GDM1 (cell line): Measurements from ENCODE around the gene FAM13B.
"Not testable (repeated sequence)": the region's sequence is repeated elsewhere in the genome, so short reads cannot be mapped to it uniquely, and the experiment has no call there.

Experiments used
- DNase-seq: peaks from one replicate; lab custom pipeline; 2025; lab: John Stamatoyannopoulos, UW

Gene FAM13B

DNA sequence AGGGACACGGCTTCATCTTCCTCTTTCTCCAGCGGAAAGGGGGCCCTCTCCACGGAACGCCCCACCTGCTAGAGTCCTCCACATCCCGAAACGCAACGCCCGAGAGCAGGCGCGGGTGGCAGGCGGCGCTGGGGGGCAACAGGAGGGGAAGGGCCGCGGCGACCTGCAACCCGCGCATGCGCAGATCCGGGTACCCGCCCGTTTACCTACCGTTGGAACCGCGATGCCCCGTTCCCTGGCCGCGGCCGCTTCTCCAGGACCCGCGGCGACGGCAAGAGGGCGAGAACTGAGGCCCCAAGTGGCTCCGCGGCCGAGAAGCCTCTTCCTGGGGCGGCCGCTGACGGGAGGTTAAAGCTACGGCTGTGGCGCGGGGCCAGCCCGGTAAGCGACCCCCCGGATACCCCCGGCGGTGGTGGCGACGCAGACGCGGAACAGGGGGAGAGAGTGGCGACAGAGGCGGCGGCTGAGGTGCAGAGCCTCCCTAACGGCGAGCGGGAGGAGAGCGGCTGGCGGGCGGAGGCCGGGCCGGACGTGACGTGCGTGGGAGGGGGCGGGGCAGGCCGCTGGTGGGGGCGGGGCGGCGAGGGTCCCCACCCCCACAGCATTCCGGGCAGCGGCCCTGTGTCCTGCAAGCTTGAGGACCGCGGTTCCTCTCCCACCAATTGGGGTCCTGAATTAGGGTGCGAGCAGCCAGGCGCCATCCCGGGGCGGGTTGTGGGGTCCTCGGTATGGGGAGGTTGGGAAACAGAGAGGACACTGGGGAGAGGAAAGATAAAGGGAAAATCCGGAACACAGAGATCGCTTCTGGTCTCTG is at the start of gene FAM13B:
Gene FAM13B, minus strand, starts transcription at position 508 of the 814 bp plus-strand sequence. CDS start 13,968 bp downstream, outside the sequence.
- DNase-seq, result peak; percentile 82

DNA sequence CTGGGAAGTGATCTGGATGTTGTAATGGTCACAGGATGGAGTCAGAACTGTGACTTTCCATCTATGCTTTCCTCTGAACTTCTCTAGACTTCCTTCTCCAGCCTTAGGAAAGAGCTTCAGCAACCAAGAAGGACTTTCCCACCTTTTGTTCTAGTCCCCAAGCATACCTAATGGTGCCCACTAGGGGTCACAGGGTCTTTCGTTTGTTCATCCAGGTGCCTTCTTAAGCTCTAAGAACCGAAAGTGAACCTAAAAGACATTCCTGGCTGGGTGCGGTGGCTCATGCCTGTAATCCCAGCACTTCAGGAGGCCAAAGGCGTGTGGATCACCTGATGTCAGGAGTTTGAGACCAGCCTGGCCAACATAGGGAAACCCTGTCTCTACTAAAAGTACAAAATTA is 49.2 kb upstream of the FAM13B start:
- DNase-seq, result no peak

DNA sequence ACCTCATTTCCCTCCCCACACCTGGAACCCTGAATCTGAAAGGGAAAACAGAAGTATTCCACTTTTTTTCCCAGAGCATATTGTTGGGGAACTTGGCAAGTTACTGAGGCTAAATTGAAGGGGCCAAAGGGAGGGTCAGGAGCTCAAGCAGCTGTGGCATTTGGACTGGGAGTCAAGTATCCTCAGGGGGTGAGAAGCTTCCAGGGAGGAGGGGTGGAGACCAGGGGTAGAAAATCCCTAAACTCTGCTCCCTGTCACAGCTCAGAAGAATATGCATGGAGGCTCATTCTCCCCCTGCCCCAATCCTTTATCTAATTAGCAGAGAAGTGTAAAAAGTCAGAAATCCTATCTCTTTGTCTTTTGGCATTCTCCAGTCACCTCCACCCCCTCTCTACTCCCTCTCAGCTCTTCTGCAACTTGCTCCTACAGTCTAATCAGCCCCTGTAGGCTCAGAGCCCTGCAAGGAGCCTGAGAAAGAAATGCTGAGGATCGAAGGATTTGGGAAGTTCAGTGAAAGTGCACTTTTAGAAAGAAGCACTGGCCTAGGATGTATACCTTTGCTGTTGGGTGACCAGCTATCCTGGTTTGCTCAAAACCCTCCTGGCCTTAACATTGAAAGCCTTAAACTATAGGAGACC is 45.2 kb upstream of the FAM13B start:
- DNase-seq, result no peak

DNA sequence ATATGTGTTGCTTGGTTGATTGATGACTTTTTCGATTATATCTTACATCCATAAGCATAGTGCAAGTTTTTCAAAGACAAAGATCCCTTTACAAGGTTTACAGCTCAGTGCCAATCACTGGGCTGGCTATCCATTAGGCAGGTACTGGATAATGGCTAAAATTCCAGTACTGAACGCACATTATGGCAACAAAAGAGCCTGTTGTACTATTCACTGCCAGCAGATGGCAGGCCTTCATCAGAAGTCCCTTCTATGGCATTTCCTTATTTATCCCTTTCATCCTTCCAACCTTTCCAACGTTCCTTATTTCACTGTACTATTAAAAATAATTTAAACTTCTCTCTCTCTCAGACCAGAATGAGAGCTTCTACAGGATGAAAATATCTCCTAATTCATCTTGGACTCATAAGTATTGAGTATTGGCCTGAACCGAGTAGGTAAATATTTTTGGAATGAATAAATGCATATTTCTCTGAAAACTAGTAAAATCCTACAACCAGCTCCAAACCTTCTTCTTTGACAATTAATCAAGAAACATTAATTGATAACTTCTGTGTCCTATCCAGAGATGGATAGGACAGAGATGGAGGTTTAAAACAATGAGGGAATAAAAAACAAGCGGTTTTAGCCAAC is 44.3 kb upstream of the FAM13B start:
- DNase-seq, result no peak

DNA sequence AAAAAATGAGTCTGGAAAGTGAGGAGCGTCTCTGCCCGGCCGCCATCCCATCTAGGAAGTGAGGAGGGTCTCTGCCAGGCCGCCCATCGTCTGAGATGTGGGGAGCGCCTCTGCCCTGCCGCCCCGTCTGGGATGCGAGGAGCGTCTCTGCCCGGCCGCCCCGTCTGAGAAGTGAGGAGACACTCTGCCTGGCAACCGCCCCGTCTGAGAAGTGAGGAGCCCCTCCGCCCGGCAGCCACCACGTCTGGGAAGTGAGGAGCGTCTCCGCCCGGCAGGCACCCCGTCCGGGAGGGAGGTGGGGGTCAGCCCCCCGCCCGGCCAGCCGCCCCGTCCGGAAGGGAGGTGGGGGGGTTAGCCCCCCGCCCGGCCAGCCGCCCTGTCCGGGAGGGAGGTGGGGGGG is 37.1 kb upstream of the FAM13B start:
- DNase-seq, result not testable (repeated sequence)

DNA sequence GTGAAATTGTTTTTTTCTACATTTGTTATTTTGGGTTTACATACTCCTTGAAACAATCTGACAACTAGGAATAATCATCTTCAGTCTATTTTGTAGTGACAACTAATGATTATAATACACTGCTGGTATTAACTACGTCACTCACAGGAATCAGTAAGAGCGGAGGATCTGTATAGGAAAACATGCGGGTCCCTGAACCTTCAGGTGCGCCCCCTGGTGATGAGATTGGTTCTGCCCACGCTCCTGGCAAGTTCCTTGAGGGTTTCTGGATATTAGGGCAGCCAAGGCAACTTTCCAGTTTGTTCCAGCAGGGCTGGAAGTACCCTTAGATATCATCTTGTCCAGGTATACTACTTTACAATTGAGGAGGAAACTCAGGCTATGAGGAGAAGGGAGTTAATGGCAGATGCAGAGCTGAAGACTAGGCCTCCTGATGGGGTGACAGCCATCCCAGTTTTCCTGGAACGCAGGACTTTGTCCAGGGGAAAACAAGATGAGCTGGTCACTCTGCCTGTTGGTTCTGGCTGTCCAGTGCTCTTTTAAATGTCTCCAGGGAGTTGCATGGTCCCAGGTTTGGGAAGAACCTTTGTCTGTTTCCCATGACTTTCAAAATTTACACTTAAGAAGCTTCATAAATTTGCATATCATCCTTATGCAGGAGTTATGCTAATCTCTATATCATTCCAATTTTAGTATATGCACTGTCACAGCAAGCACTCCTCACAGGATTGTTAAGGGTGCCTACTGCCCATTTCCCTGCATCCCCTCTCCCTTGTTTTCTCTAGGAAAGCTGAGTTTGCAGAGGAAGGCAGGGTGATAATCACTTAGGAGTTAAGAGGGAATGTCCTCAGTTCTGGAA is 36.1 kb upstream of the FAM13B start:
- peak; percentile 44 for DNase-seq

DNA sequence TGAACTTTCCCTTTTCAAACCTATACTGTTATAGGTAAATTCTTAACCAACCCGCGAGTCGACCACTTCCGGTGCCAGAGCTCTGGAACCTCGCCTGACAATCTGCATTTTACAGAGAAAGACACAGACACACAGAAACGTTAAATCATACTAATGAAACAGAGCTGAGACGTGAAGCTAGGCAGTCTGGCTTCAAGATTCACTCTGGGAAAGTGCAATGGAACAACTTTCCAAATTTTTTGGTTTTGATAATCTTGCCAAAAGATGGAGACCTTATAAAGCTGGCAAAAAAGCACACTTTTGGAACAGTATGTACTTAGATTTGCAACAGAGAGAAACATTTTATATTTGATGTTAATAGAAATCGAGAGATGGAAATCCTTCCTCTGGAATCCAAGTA is 35.1 kb upstream of the FAM13B start:
- no peak for DNase-seq

DNA sequence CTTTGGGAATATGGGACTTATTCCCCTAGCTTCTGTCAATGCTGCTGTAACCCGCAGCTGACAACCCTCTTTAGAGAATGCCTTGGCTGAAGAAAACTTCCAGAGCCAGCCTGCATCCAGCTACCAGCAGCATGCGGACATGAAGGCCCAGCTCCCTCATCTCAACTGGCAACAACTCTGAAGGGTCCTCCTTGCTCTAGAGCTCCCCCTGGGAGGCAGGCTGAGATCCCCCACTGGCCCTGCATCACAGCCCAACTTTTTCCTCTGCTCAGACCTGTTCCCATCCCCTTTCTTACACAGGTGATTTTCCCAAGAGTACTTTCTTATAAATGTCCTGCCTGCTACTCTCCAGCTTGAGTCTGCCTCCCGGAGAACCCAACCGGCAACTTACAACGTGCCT is 32.2 kb upstream of the FAM13B start:
- no peak for DNase-seq

DNA sequence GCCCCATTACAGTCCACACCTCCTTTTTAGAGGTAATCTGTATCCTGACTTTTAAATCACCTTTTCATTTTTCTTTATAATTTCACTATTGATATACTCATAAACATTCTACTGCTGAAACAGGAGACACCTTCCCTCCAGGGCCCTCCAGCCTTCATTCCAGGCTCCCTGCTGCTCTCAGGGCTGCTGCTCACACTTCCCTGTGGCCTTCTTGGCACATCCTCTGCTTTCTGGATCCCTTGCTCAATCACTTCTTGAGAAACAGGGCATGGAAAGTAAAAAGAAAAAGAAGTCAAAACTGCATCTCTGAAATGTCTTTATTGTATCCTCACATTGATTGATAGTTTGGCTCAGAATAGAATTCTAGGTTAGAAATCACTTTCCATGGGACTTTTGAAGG is 31.6 kb upstream of the FAM13B start:
- no peak for DNase-seq

DNA sequence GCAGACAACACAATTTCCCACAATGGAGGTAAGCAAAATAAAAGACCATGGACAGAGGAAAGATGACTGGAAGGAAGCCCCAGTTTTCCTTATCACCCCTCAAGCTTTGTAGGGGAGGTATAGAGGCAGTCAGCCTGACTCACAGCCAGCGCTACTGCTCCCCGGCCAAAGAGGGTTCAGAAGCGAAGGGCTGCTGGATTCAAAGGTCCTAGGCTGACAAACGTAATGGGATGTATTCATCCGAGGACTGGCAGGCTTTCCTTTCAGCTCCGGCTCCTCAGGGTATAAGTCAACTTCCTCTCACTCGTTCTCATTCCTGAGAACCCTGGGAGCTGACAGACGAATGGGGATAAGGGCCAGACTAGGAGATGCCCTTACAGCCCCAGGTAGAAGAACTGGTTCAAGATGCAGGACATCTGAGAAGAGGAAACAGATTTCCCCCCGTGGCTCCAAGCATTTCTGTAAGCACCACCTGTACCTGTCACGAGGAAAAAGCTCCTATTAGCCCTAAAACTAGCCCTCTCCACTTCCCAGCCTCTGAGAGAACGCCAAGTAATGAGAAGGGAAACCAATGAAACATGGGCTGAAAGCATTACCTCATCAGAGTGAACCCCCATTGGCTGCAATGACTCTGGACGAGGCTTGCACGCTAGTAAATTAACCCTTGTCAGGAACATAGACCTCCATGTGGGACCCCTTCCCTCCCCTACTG is 22.1 kb upstream of the FAM13B start:
- no peak for DNase-seq

DNA sequence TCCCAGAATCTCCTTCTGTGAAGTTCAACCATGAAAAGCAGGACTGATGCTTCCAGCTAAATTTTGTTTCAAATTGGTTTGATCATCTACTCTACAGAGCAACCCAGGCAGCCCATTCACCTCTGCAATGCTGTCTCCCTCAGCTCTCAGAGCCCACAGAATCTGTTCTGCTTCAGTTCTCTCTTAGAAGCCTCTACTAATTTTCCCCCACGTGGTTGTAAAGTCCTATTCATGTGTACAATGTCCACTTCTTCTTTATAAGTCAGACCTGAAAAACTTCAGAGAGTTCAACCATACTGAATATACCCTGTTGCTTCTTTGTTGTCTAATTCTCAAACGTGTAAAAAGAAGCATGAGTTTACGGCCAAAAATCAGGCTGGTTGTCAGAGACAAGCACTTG is 21.3 kb upstream of the FAM13B start:
- DNase-seq, result no peak

DNA sequence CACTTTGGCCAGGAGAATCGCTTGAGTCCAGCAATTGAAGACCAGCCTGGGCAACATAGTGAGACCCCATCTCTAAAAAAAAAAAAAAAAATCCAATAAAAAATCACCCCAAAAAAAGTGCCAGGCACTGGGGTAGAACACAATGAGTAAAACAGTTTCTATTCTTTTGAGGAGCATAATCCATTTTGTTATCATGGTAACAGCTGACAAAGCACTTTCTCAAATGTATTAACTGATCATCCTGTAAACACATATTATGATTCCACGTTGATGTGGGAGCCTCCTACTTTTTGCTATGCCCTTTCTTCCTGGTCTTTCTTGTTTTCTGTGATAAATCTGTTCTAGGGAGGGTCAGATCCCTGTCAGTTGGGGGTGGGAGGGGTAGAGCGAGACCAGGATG is 20.7 kb upstream of the FAM13B start:
- no peak for DNase-seq

DNA sequence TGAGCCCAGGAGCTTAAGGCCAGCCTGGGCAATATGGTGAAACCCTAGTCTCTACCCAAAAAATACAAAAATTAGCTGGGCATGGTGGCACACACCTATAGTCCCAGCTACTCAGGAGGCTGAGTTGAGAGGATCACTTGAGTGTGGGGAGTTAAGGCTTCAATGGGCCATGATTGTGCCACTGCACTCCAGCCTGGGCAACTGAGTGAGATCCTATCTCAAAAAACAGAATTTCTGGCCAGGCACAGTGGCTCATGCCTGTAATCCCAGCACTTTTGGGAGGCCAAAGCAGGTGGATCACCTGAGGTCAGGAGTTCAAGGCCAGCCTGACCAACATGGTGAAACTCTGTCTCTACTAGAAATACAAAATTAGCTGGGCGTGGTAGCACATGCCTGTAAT is 19.8 kb upstream of the FAM13B start:
- not testable (repeated sequence) for DNase-seq

DNA sequence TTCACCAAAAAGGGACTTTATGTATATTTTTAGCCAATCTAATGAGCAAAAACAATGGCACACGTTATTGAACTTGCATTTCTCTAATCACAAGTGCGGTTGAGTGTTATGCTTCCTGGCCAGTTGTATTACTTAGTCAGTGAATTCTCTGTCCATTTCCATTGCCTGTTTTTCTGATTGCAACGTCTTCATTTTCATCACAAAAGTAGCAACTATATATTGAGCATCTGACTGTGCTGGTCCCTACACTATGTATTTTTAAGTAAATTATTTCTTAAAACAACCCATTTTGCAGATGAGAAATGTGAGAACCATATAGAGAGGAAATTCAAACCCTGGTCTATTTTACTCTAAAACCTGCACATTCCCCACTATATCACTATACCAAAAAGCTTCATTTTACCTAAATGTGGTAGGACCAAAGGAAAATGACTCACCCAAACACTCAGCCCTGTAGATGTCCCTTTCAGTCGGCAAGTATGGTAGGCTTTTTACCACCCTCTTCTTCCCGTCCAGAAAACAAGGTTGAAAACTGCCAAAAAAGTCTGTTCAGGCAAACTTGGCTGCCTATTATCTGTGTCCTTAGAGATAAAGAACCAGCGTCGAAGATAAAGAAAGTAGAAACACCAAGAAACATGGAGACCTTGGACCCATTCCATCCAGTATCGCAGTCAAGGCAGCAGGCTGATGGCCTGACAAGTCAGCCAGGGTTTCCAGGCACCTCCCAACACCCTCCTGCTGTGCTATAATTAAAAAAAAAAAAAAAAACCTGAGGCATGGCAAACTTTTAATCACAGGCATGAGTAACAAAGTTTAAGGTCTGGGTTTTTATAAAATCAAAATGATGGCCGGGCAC is 18.8 kb upstream of the FAM13B start:
- DNase-seq, result no peak

DNA sequence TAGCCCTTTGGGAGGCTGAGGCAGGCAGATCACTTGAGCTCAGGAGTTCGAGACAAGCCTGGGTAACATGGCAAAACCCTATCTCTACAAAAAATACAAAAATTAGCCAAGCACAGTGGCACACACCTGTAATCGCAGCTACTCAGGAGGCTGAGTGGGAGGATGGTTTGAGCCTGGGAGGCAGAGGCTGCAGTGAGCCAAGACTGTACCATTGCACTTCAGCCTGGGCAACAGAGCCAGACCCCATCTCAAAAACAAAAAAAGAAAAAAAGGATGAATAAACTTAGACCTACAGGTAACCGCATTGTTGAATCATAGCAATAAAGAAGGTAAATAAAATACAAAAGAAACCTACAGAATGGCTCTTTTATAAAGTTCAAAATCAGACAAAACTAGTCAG is 12.4 kb upstream of the FAM13B start:
- not testable (repeated sequence) for DNase-seq

DNA sequence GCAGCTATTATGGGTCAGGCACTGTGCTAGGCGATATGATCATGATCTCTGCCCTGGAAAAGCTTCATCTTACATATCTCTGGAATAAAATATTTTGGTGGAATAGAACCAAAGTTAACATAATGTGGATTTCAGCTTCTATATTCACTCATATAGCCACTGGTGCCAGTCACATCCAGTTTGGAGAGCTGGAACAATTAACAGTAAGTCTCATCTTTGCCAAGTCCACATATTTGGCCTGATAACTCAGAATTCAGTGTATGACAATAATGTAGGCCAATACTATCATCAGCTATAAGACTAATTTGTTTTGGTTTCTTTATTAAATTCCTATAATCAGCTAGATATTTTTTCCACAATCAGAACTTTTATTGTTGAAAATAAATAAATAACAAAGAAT is 5.9 kb upstream of the FAM13B start:
- no peak for DNase-seq

DNA sequence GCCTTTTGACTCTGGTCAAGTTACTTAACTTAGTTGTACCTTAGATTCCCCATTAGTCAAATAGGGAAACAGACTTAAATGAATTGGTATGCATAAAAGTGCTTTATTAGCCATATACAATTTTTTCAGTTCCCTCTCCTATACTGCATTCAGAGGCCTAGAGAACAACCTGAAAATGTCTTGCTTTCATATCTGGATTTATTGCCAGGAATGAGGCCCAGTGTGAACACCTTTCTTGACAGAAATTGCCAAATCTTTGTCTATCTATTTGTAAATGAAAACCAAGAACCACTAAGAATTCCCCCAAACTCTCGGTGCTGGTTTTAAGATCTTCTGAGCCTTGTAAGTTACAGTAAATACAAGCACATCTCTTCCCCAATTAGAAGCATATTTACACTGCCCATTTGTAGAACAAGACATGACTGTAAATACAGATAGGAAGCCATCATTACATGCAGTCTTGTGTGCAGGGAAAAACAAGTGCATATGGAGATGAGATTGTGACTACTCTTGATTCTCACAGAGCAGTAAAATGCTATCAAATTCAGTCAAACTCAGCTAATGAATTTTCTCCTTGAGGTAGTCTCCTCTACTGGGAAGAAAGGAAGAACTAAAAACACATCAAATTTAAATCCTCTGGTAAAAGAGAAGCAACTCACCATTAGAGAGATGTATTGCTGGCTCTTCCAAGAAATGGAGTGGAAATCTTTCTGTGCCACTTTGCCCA is 5.2 kb upstream of the FAM13B start:
- DNase-seq, result no peak

DNA sequence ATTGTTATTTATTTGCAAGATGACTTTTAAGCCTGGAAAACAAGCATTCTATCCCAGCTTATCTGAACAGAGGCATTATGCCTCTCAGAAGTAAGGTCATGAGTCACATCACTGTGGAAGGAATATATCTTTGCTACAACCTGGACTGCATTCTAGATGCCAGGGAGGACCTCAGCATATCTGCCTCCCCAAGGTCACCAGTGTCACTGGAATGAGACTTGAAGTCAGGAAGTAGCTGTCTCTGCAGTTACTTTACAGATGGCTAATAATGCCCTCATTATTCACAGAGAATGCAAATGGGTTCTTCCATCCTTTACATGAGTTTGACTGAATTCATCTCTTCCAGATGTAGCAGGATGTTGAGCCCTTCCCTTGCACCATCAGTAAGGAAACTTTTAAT is 4.4 kb upstream of the FAM13B start:
- DNase-seq, result no peak

DNA sequence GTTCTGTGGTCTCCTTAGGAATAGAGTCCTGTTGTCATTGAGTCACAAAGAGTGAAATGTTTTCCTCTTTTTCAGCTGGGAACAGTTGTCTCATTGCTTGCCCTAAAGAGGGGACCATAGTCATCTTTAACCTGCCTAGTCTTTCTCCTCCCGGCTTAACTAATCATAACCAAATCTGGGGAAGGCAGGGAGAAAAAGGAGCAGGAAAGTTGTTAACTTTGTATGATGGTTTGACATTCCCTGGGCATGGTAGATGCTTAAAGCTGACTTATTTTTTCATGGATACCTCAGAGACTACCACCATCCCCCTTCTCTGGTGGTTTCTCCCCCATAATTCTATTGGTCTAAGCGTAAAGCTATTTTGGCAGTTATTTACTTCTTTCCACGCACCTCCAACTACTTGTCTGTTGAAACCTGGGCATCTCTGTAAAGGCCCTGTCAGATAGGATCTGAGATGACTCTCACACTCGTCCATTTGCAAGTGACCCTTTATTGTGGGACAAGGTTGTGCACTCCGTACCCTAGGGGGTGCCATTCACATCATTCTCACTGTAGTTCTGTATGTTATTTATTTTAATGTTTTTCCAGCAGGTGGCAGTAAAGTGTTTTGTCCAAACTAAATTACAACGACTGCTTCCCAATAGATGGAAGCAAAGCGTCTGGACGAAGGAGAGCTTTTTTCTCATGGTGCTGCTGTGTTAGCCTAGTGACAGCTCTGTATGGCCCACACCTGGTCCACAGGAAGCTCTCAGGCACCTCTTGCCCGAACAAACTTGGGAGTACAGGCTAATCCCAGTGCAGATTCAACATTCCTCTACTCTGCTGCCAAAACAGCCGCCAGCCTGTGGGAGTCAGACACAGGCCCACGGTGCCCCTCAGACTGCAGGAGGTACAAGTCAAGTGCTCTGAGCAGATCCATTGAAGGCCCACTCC is 3.0 kb upstream of the FAM13B start:
- DNase-seq, result peak; percentile 73
